Stimulated activated CD4-positive, alpha-beta T cell treated with anti-CD3 and anti-CD28 coated beads, Interleukin-4, amount 100 ng/mL, for 4 hours (primary cell): ENCODE data around the gene TEX11.
"Not testable (repeated sequence)": the region's sequence is repeated elsewhere in the genome, so short reads cannot be mapped to it uniquely, and the experiment has no call there.

Source experiments
- DNase-seq, 2 experiments: peaks; one replicate each; pipeline ENCODE4 v3.0.0-alpha.2; 2020

TEX11 gene

GRCh38 chrX:70569922-70570576 lies 338.5 kb downstream of the TEX11 start:
- not testable (repeated sequence) for DNase-seq

GRCh38 chrX:70554948-70555347 lies 353.6 kb downstream of the TEX11 start:
- no peak for DNase-seq

GRCh38 chrX:70554523-70554922 lies 354.0 kb downstream of the TEX11 start:
- no peak for DNase-seq

GRCh38 chrX:70554081-70554480 lies 354.4 kb downstream of the TEX11 start:
- no peak for DNase-seq

GRCh38 chrX:70553516-70553915 lies 355.0 kb downstream of the TEX11 start:
- no peak for DNase-seq

GRCh38 chrX:70552130-70552704 lies 356.3 kb downstream of the TEX11 start:
- no peak for DNase-seq

GRCh38 chrX:70549429-70549828 lies 359.1 kb downstream of the TEX11 start:
- no peak for DNase-seq

- no peak for DNase-seq
Measured at GRCh38 chrX:70535198-70535597, 373.3 kb downstream of the TEX11 start.

GRCh38 chrX:70527610-70528345 lies 380.7 kb downstream of the TEX11 start:
- DNase-seq, result no peak

- no peak for DNase-seq
Measured at GRCh38 chrX:70527053-70527452, 381.5 kb downstream of the TEX11 start.

GRCh38 chrX:70525733-70526132 lies 382.8 kb downstream of the TEX11 start:
- DNase-seq, result no peak

- DNase-seq, result not testable (repeated sequence)
Measured at GRCh38 chrX:70515692-70516091, 392.8 kb downstream of the TEX11 start.

- not testable (repeated sequence) for DNase-seq
Measured at GRCh38 chrX:70515270-70515669, 393.2 kb downstream of the TEX11 start.

- DNase-seq, result no peak
Measured at GRCh38 chrX:70509078-70509477, 399.4 kb downstream of the TEX11 start.

- no peak for DNase-seq
Measured at GRCh38 chrX:70508296-70508911, 400.1 kb downstream of the TEX11 start.

GRCh38 chrX:70505451-70505841 lies 403.1 kb downstream of the TEX11 start:
- no peak for DNase-seq

- DNase-seq, result peak in 1 of 2 experiments; percentile 2
Measured at GRCh38 chrX:70504772-70505450, 403.6 kb downstream of the TEX11 start.

- DNase-seq, result no peak
Measured at GRCh38 chrX:70500826-70501225, 407.7 kb downstream of the TEX11 start.

GRCh38 chrX:70498129-70498528 lies 410.4 kb downstream of the TEX11 start:
- no peak for DNase-seq

- DNase-seq, result no peak
Measured at GRCh38 chrX:70497026-70497425, 411.5 kb downstream of the TEX11 start.

- DNase-seq, result no peak
Measured at GRCh38 chrX:70496491-70496890, 412.0 kb downstream of the TEX11 start.

- no peak for DNase-seq
Measured at GRCh38 chrX:70494441-70494840, 414.1 kb downstream of the TEX11 start.

GRCh38 chrX:70488856-70489255 lies 419.7 kb downstream of the TEX11 start:
- DNase-seq, result no peak
